CD4-positive, alpha-beta T cell treated with Interleukin-17A for 1 hour (primary cell): Measurements from ENCODE around the gene RAD50.
A peak's percentile ranks its signal among the peaks of the same experiment; 100 is the strongest.
"Not testable (repeated sequence)": the region's sequence is repeated elsewhere in the genome, so short reads cannot be mapped to it uniquely, and the experiment has no call there.

ENCODE experiments used
- DNase-seq: peaks from one replicate; pipeline ENCODE4 v3.0.0-alpha.2; 2020

Gene RAD50

GRCh38 chr5:132677682-132678400, 121.1 kb downstream of the RAD50 start:
- no peak for DNase-seq

- no peak for DNase-seq
Observed at GRCh38 chr5:132678735-132679134, 122.0 kb downstream of the RAD50 start.

- DNase-seq, result no peak
Observed at GRCh38 chr5:132679166-132679565, 122.4 kb downstream of the RAD50 start.

- DNase-seq, result no peak
Observed at GRCh38 chr5:132679717-132680380, 123.1 kb downstream of the RAD50 start.

- no peak for DNase-seq
Observed at GRCh38 chr5:132680780-132681475, 124.2 kb downstream of the RAD50 start.

- DNase-seq, result no peak
Observed at GRCh38 chr5:132681476-132681831, 124.7 kb downstream of the RAD50 start.

- DNase-seq, result no peak
Observed at GRCh38 chr5:132681983-132682382, 125.2 kb downstream of the RAD50 start.

GRCh38 chr5:132684491-132684890, 127.7 kb downstream of the RAD50 start:
- DNase-seq, result no peak

- no peak for DNase-seq
Observed at GRCh38 chr5:132684922-132685720, 128.3 kb downstream of the RAD50 start.

- DNase-seq, result no peak
Observed at GRCh38 chr5:132686193-132686592, 129.4 kb downstream of the RAD50 start.

- peak; percentile 50 for DNase-seq
Observed at GRCh38 chr5:132687995-132688394, 131.2 kb downstream of the RAD50 start.

- peak; percentile 56 for DNase-seq
Observed at GRCh38 chr5:132688536-132689339, 132.0 kb downstream of the RAD50 start.

- DNase-seq, result no peak
Observed at GRCh38 chr5:132689513-132689912, 132.7 kb downstream of the RAD50 start.

GRCh38 chr5:132690156-132690555, 133.4 kb downstream of the RAD50 start:
- no peak for DNase-seq

- DNase-seq, result not testable (repeated sequence)
Observed at GRCh38 chr5:132691755-132692631, 135.2 kb downstream of the RAD50 start.

GRCh38 chr5:132692632-132692967, 135.8 kb downstream of the RAD50 start:
- no peak for DNase-seq
